Measurements from ENCODE around the gene STX12. TPM values are rescaled to one million over a fixed set of nuclear protein-coding genes. Genes with fewer than 3 reads are reported as not detected.
"Not testable (repeated sequence)": the region's sequence is repeated elsewhere in the genome, so short reads cannot be mapped to it uniquely, and the experiment has no call there.

Gene STX12
- total RNA-seq, 2 experiments from 2014 or later, result 21.8 to 23.9 TPM

- Mint-ChIP-seq H3K36me3 (ENCODE audit: low read depth) (peaks cover 11% of the 10 kb centered on the region), H3K4me1 (ENCODE audit: low read depth) (peaks cover 30% of the 10 kb centered on the region)
- CTCF ChIA-PET, result interaction anchor here (1.4 kb wide), 1 partner anchor 51 kb away, joined by 5 read pairs; the partner anchor contains the start of gene FAM76A
- POLR2A ChIA-PET; DNase-seq; H3K27me3 Mint-ChIP-seq (ENCODE audit: low read depth); ATAC-seq; H3K27ac Mint-ChIP-seq; H3K4me3 Mint-ChIP-seq; H3K9me3 Mint-ChIP-seq (ENCODE audit: insufficient read depth): not testable (repeated sequence)
Observed at GRCh38 chr1:27776276-27776675, 3.3 kb downstream of the STX12 start.

GRCh38 chr1:27778056-27778455 lies 5.0 kb downstream of the STX12 start:
- Mint-ChIP-seq H3K4me1 (ENCODE audit: low read depth) (peaks cover 20% of the 10 kb centered on the region), H3K9me3 (ENCODE audit: insufficient read depth) (no peaks in the 10 kb centered on the region), H3K27me3 (ENCODE audit: low read depth) (no peaks in the 10 kb centered on the region), H3K36me3 (ENCODE audit: low read depth) (peaks cover 11% of the 10 kb centered on the region), H3K27ac (no peak overlapping the region), H3K4me3 (no peak overlapping the region)
- ATAC-seq (no peak), DNase-seq (no peak)
- POLR2A ChIA-PET, result no interaction called here
- CTCF ChIA-PET, result no interaction called here

- no peak overlapping the region for H3K27ac Mint-ChIP-seq
Observed at GRCh38 chr1:27779122-27779521, 6.1 kb downstream of the STX12 start.

GRCh38 chr1:27782950-27783349 lies 9.9 kb downstream of the STX12 start:
- Mint-ChIP-seq H3K9me3 (ENCODE audit: insufficient read depth) (no peaks in the 10 kb centered on the region), H3K27ac (no peak overlapping the region), H3K27me3 (ENCODE audit: low read depth) (no peaks in the 10 kb centered on the region), H3K4me3 (no peak overlapping the region), H3K36me3 (ENCODE audit: low read depth) (no peaks in the 10 kb centered on the region), H3K4me1 (ENCODE audit: low read depth) (peaks cover 5% of the 10 kb centered on the region)
- CTCF ChIA-PET, result interaction anchor here (1.3 to 1.7 kb wide), 3 partner anchors 9 to 114 kb away, joined by 3 to 6 read pairs (median 4); no protein-coding TSS in a partner anchor
- ATAC-seq (no peak), DNase-seq (no peak)
- POLR2A ChIA-PET, result no interaction called here

More at GRCh38 chr1:27779122-27779521, 6.1 kb downstream of the STX12 start:
- H3K9me3 Mint-ChIP-seq (ENCODE audit: insufficient read depth), result no peaks in the 10 kb centered on the region
- ChIA-PET POLR2A (no interaction called here), CTCF (no interaction called here)
- DNase-seq (no peak), ATAC-seq (no peak)
- H3K36me3 Mint-ChIP-seq (ENCODE audit: low read depth), result peaks cover 9% of the 10 kb centered on the region
- no peak overlapping the region for H3K4me3 Mint-ChIP-seq
- peaks cover 16% of the 10 kb centered on the region for H3K4me1 Mint-ChIP-seq (ENCODE audit: low read depth)
- H3K27me3 Mint-ChIP-seq (ENCODE audit: low read depth), result no peaks in the 10 kb centered on the region

GRCh38 chr1:27784700-27785099 lies 11.7 kb downstream of the STX12 start:
- Mint-ChIP-seq H3K27ac (no peak overlapping the region), H3K27me3 (ENCODE audit: low read depth) (no peaks in the 10 kb centered on the region), H3K36me3 (ENCODE audit: low read depth) (peaks cover 6% of the 10 kb centered on the region), H3K9me3 (ENCODE audit: insufficient read depth) (no peaks in the 10 kb centered on the region), H3K4me1 (ENCODE audit: low read depth) (peaks cover 5% of the 10 kb centered on the region), H3K4me3 (no peak overlapping the region)
- no peak for DNase-seq
- ATAC-seq, result no peak
- CTCF ChIA-PET, result interaction anchor here (1.4 to 1.9 kb wide), 2 partner anchors 12 to 228 kb away, joined by 3 to 6 read pairs; partner anchors contain the start of gene STX12
- POLR2A ChIA-PET, result no interaction called here

- no peaks in the 10 kb centered on the region for H3K27me3 Mint-ChIP-seq (ENCODE audit: low read depth)
- ChIA-PET POLR2A (interaction anchor here (0.5 kb wide), 2 partner anchors 11 to 357 kb away, joined by 3 to 5 read pairs; no protein-coding TSS in a partner anchor), CTCF (interaction anchor here (1.4 to 1.9 kb wide), 2 partner anchors 13 to 229 kb away, joined by 3 to 6 read pairs; partner anchors contain the start of gene STX12)
- peaks cover 5% of the 10 kb centered on the region for H3K4me1 Mint-ChIP-seq (ENCODE audit: low read depth)
- DNase-seq (no peak), ATAC-seq (peak; percentile 19)
- H3K27ac Mint-ChIP-seq, result no peak overlapping the region
- H3K36me3 Mint-ChIP-seq (ENCODE audit: low read depth), result peaks cover 15% of the 10 kb centered on the region
- H3K9me3 Mint-ChIP-seq (ENCODE audit: insufficient read depth), result no peaks in the 10 kb centered on the region
- H3K4me3 Mint-ChIP-seq, result no peak overlapping the region
Observed at GRCh38 chr1:27785781-27786455, 12.9 kb downstream of the STX12 start.

- H3K4me3 Mint-ChIP-seq, result no peak overlapping the region
- ATAC-seq (no peak), DNase-seq (no peak)
- ChIA-PET POLR2A (no interaction called here), CTCF (no interaction called here)
- peaks cover 6% of the 10 kb centered on the region for H3K4me1 Mint-ChIP-seq (ENCODE audit: low read depth)
- no peaks in the 10 kb centered on the region for H3K9me3 Mint-ChIP-seq (ENCODE audit: insufficient read depth)
- peaks cover 24% of the 10 kb centered on the region for H3K36me3 Mint-ChIP-seq (ENCODE audit: low read depth)
- H3K27me3 Mint-ChIP-seq (ENCODE audit: low read depth), result no peaks in the 10 kb centered on the region
- H3K27ac Mint-ChIP-seq, result no peak overlapping the region
Observed at GRCh38 chr1:27787895-27788294, 14.9 kb downstream of the STX12 start.

- ChIA-PET CTCF (interaction anchor here (1.4 kb wide), 1 partner anchor 120 kb away, joined by 3 read pairs; no protein-coding TSS in a partner anchor), POLR2A (no interaction called here)
- H3K9me3 Mint-ChIP-seq (ENCODE audit: insufficient read depth), result no peaks in the 10 kb centered on the region
- DNase-seq (no peak), ATAC-seq (no peak)
- no peaks in the 10 kb centered on the region for H3K27me3 Mint-ChIP-seq (ENCODE audit: low read depth)
- H3K4me3 Mint-ChIP-seq, result no peak overlapping the region
- no peak overlapping the region for H3K27ac Mint-ChIP-seq
- peaks cover 4% of the 10 kb centered on the region for H3K4me1 Mint-ChIP-seq (ENCODE audit: low read depth)
- H3K36me3 Mint-ChIP-seq (ENCODE audit: low read depth), result peaks cover 32% of the 10 kb centered on the region
Observed at GRCh38 chr1:27789540-27790041, 16.6 kb downstream of the STX12 start.

- H3K9me3 Mint-ChIP-seq (ENCODE audit: insufficient read depth); H3K27me3 Mint-ChIP-seq (ENCODE audit: low read depth); H3K4me1 Mint-ChIP-seq (ENCODE audit: low read depth); H3K4me3 Mint-ChIP-seq; DNase-seq; POLR2A ChIA-PET; ATAC-seq; H3K27ac Mint-ChIP-seq: not testable (repeated sequence)
- H3K36me3 Mint-ChIP-seq (ENCODE audit: low read depth), result peaks cover 36% of the 10 kb centered on the region
- CTCF ChIA-PET, result interaction anchor here (1.4 kb wide), 1 partner anchor 121 kb away, joined by 3 read pairs; no protein-coding TSS in a partner anchor
Observed at GRCh38 chr1:27790270-27790669, 17.3 kb downstream of the STX12 start.

GRCh38 chr1:27795601-27796000 lies 22.6 kb downstream of the STX12 start:
- H3K36me3 Mint-ChIP-seq (ENCODE audit: low read depth), result peaks cover 49% of the 10 kb centered on the region
- ATAC-seq, result no peak

GRCh38 chr1:27804791-27805190 lies 31.8 kb downstream of the STX12 start:
- ChIA-PET CTCF (interaction anchor here (1.3 kb wide), 1 partner anchor 79 kb away, joined by 3 read pairs; the partner anchor contains the start of gene FAM76A), POLR2A (no interaction called here)
- Mint-ChIP-seq H3K4me3 (no peak overlapping the region), H3K27ac (no peak overlapping the region), H3K27me3 (ENCODE audit: low read depth) (no peaks in the 10 kb centered on the region), H3K36me3 (ENCODE audit: low read depth) (peaks cover 35% of the 10 kb centered on the region), H3K4me1 (ENCODE audit: low read depth) (no peaks in the 10 kb centered on the region), H3K9me3 (ENCODE audit: insufficient read depth) (no peaks in the 10 kb centered on the region)
- ATAC-seq (no peak), DNase-seq (no peak)

More at GRCh38 chr1:27795601-27796000, 22.6 kb downstream of the STX12 start:
- H3K27me3 Mint-ChIP-seq (ENCODE audit: low read depth), result no peaks in the 10 kb centered on the region
- no peak for DNase-seq
- no peak overlapping the region for H3K4me3 Mint-ChIP-seq
- H3K9me3 Mint-ChIP-seq (ENCODE audit: insufficient read depth), result no peaks in the 10 kb centered on the region
- peaks cover 2% of the 10 kb centered on the region for H3K4me1 Mint-ChIP-seq (ENCODE audit: low read depth)
- ChIA-PET CTCF (no interaction called here), POLR2A (no interaction called here)
- no peak overlapping the region for H3K27ac Mint-ChIP-seq

GRCh38 chr1:27806758-27807157 lies 33.7 kb downstream of the STX12 start:
- H3K4me1 Mint-ChIP-seq (ENCODE audit: low read depth), result no peaks in the 10 kb centered on the region
- POLR2A ChIA-PET, result no interaction called here
- ATAC-seq, result no peak
- DNase-seq, result no peak
- H3K4me3 Mint-ChIP-seq, result no peak overlapping the region
- no peaks in the 10 kb centered on the region for H3K9me3 Mint-ChIP-seq (ENCODE audit: insufficient read depth)
- H3K36me3 Mint-ChIP-seq (ENCODE audit: low read depth), result peaks cover 30% of the 10 kb centered on the region
- CTCF ChIA-PET, result no interaction called here
- H3K27ac Mint-ChIP-seq, result no peak overlapping the region
- H3K27me3 Mint-ChIP-seq (ENCODE audit: low read depth), result no peaks in the 10 kb centered on the region
